NCI-H82 treated with DMSO at 0.1 percent for 48 hours (cell line): ENCODE results near the gene HEPN1.

Experiments used
- DNase-seq: peaks from one replicate; lab custom pipeline; 2025; ENCODE audit not compliant: unreplicated experiment; lab: John Stamatoyannopoulos, UW

The HEPN1 gene

DNA sequence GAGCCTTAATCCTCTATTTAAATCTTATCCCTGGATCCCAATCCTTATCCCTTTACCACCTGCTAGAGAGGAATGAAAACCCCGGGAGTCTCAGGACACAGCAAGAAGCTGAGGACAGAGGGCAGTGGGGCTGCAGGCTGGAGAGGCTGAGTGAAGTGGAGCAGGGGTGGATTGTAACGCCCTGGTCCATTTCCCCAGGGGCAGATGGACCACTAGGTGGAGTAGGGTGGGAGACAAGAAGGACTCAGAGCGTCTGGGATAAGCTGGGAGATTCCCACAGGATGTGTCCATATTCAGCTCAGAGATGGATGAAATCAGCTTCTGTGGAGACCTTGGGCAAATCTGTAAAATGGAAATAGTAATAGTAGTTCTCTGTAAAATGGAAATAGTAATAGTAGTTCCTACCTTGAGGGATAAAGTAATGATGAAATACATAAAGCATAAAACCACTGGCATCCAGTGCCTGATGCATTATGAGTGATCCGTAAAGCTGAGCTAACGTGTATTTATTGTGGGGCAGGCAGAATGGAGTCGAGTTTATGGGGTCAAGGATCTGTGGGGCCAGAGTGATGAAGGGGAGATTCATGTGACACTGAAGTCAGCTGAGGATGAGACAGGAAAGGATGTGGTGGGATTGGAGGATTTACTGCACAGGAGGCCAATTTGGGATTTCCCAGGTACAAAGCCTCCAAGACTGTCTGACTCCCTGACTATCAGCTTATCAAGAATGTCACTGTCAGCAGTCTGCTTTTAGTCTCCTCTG, 19.5 kb upstream of the HEPN1 start:
- DNase-seq = peak; percentile 35

DNA sequence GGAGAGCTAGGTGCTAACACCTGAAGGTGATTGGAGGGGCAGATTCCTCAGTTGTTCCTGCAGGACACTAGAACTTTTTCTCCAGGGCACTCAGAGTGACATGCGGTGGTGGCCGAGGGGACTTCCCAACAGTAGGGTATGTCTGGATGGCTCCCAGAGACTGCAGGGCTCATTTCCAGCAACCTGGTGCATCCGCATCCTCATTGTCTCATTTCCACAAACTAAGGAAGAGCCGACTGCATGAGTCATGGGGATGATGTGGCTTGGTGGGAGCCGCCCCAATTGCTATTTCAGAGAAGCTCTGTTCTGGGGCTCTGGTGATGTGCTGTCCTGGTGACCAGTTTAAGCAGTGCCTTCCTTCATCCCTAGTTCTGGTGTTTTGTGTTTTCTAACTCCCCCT, 18.6 kb upstream of the HEPN1 start:
- DNase-seq = no peak

DNA sequence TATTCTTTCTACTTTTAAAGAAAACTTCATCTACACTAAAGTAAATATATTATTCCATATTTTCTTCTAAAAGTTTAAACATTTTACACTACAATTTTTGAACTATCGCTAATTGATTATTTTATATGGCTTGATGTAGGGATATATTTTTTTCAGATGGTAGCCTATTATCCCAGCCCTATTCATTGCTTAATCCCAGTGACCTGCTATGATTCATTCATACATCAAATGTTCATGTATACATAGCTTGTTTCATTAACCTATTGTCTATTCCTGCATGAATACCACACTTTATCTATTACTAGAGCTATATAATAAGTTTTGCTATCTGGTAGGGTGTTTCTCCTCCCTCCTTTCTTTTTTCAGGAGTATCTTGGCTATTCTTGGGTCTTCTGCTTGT, 16.4 kb upstream of the HEPN1 start:
- no peak for DNase-seq

DNA sequence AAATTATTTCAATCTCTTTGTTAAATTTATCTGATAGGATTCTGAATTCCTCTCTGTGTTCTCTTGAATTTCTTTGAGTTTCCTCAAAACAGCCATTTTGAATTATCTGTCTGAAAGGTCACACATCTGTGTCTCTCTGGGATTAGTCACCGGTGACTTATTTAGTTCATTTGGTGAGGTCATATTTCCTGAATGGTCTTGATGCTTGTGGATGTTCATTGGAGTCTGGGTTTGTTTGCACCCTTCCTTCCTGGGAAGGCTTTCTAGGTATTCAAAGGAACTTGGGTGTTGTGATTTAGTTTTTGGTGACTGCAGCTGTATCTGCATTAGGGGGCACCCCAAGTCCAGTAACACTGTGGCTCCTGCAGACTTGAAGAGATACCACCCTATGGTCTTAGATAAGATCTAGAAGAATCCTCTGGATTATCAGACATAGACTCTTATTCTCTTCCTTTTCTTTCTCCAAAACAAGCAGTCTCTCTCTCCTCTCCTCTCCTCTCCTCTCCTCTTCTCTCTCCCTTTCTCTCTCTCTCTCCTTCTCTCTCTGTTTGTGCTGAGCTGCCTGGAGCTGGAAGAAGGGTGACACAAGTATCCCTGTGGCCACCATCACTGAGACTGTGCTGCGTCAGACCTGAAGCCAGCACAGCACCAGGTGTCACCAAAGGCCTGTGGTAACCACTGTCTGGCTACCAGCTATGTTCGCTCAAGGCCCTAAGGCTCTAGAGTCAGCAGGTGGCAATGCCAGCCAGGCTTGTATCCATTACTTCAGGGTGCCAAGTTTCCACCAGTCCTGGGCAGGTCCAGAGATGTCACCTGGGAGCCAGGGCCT, 3.3 kb upstream of the HEPN1 start:
- DNase-seq = no peak

- DNase-seq = no peak
Observed at GRCh38 chr11:124916370-124916710, 2.7 kb upstream of the HEPN1 start.

- DNase-seq = no peak
Observed at GRCh38 chr11:124917115-124917637, 1.9 kb upstream of the HEPN1 start.

- no peak for DNase-seq
Observed at GRCh38 chr11:124919898-124920297, 848 bp downstream of the HEPN1 start.

DNA sequence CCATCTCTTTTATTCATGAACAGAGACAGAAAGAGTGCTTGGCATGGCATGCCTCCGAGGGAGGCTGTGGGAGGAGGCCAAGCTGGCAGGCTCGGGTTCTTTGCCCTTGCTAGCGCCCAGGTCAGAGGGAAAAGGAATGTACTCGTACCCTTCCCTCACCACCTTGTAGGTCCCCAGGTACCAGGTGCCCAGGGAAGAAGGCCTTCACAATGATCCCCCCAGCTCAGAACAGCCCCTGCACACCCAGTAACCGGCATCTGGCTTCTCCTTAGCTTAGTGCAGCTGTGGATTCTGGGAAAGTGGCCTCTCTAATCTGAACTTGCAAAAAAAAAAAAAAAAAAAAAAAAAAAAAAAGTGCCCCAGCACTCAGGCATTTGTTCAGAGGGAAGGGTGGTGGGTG, 1.3 kb downstream of the HEPN1 start:
- DNase-seq = no peak

DNA sequence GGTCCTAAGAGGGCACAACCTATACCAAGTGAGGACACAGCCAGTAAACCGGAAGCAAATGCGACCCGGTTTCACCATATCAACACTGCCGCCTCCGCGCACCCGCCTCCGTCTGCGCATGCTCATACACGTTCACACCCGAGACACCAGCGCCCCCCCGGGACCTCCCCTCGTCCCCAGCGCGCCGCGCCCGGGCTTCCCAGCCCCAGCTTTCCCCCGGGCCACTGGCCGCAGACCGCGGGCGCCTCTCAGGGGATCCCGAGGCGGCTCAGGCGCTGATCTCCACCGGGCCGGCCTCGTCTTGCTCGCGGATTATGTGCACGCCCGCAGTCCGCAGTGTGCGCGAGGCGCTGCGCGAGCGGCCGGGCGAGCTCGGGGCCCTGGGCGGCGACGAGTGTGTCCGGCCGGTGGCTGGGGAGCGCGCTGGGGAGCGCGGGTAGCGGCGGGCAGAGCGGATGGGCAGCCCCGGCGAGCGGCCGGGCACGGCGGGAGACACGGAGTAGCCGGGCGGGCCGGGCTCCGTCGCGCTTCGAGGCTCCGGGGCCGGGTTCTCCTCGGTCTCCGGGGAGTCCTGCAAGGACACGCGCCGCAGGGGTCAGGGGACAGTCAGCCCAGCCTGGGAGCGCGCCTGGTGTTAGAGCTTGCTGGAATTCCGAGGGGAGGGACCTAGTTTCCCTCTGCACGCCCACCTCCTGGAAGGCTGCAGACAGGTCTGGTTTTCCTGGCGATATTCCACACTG, 2.0 kb downstream of the HEPN1 start:
- DNase-seq = no peak

DNA sequence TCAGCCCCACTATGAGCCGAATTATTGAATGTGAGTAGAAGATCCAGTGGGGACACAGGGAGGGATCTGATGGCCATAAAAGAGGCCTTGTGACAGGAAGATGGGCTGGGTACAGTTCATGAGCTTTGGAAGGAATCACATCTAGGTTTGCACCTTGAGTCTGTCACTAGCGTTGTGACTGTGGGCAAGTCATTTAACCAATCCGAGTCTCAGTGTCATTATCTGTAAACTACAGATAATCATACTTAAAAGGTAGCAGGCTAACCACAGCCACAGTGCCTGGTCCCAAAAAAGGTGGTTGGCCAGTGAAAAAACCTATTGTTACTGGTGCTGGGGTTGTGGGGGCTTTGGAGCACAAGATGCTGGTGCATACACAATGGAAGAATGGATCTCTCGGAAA, 3.8 kb downstream of the HEPN1 start:
- DNase-seq = no peak

GRCh38 chr11:124923296-124923695, 4.2 kb downstream of the HEPN1 start:
- no peak for DNase-seq

DNA sequence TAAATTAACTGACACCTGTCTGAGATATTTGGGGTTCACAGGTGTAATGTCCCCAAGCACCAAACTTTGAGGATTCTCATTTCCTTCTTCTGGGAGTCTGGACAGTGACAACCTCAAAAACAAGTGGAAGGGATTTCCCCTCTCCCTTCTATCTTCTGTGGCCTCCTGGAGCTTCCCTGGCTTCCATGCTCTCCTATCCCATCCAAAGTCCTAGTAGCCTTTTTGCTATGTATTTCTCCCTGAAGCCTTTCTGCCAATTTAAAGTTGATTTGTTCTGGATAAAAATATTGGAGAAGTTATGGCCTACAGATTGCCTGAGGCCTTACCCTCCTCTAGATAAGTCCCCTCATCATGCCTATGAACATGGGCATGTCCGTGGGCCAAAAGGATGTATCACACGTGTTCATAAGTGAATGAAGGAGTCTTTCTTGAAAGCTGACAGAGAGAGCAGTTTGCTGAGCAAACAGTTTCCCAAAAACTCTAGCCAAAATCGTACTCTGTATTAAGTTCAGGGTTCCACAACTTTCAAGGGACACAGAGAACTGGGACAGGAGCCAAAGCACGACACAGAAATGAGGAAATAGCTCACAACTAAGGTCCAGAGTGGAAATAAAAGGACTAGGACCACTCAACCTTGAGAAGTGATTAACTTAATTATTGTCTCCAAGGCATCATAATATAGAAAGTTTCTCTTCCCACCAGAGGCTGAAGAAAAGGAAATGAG, 10.1 kb downstream of the HEPN1 start:
- no peak for DNase-seq

DNA sequence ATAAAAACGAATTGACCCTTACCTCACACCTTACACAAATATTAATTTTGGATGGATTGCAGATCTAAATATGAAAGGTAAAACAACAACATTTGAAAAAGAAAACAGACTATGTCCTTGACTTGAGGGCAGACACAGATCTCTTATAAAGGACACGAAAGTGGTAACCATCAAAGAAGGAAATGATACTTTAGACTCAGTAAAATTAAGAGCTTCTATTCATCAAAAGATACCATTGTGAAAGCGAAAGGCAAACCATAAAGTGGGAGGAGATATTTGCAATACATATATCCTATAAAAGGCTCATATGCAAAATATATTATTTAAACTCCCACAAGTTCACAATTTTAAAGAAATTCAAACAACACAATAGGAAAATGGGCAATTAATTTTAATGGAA, 11.7 kb downstream of the HEPN1 start:
- no peak for DNase-seq

GRCh38 chr11:124934862-124935547, 16.0 kb downstream of the HEPN1 start:
- no peak for DNase-seq

DNA sequence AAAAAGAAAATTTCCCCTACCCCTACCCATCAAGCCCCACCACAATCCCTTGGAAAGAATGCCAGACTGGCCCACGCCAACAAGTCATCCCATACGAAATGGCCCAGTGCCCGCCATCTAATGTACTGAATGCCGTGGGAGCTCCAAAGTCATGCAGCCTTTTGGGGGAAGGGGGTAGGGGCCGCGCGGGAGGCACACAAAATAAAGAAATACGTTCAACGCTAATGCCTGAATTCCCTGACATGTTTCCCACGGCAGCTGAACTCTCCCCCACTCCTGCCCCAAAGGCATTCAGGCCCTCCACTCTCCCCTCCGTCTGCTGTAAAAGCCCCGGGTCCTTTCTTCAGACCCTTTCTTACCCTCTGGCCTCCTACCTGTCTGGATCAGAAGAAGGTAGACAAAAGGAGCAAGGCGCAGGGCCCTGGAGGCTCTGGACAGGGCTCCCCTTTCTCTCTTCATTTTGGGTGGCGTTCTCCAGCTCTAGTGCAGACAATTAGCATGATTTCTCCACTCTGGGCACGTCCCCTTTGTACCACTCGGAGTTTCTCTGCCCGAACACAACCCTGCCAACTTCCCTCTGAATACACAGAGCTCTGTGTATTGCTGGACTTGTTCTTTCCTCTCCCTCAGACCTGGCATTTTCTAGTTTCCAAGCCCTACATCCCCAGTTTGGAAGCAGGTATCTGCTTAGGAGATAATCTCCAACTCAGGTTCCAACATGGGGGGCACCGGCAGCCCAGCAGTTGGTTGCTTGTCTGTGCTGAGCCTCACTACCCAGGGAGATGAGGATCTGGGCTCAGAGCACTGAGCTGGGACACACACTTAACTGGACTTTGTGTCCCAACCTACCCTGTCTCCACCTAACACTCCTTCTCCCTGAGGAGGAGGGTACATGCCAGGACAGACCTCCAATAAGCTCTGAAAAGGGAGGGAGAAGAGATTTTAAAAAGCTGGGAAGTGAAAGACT, 16.8 kb downstream of the HEPN1 start, which contains the start of gene HEPACAM:
HEPACAM (minus strand) TSS at position 500 of the 967 bp plus-strand sequence; CDS start at position 459, 41 bp downstream.
- DNase-seq = no peak

DNA sequence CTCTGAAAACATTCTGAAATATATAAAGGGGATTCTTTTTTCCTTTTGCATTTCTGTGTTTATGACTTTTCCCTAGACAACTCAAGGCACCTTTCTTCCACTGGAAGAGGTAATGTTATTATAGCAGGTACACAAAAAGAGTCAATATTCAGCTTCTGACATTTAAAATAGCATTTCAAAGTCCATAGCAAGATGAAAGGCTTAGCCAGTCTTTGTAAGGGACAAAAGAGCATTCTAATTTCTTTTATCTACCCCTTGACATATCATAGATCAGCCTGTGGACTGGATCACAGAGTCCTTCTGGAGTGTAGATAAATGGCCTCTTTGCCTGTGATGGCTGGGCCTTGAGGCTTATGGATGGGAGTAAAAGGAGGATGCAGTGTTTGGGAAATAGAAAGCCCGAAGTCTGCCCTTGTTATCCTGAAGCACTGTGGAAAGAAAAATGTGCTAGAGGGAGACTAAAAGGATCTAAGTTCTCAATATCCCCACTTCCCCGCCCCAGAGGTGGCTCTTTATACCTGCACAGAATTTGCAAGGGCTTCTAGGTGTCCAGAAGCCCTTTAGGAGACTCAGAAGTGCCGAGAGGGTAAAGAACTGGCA, 18.4 kb downstream of the HEPN1 start:
- no peak for DNase-seq

DNA sequence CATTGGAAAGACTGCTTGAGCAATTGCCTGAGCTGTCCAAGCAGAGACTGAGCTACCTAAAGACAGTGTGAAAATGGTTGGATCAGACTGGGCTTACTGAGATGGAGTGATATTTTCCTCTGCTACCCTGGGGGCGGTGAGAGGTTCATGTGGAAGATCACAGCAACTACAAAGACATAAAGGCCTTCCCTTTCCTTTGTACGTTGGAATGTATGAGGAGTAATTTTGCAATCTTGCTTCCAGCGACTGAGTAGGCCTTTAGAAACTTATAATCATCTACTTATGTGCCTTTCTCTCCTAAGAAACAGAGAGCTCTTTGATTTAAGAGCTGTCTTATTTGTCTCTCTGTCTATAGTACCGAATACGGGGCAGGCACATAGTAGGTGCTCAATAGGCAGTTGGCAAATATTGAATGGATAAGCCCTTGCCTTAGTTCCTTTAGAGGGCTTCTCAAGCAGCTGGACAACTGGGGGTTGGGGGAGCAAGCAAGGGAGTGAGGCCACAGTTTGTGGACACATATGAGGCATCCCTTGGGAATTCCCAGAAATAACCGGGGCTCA, 19.2 kb downstream of the HEPN1 start:
- no peak for DNase-seq

DNA sequence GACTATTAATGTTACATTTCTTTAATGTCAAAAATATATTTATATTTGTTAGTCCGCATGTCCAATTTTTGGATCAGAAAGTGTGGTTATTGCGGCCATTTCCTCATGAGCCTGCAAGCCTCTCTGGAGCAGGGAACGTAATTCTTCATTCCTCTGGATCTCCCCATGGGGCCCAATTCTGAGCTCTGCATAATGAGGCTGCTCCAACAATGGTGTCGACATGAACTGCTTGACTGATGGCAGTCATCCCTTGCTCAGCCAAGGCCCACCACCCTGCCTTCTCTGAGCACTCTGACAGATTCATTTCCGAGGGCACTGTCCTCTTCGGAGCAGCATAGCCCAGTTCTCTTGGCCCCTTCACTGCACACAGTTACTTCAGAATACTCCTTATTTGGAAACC, 19.9 kb downstream of the HEPN1 start:
- no peak for DNase-seq
